ENCODE measurements around the gene HBB.

GRCh38 chr11:5252919-5253265, 26.0 kb upstream of the HBB start:
- TF ChIP-seq, protein P1, sequence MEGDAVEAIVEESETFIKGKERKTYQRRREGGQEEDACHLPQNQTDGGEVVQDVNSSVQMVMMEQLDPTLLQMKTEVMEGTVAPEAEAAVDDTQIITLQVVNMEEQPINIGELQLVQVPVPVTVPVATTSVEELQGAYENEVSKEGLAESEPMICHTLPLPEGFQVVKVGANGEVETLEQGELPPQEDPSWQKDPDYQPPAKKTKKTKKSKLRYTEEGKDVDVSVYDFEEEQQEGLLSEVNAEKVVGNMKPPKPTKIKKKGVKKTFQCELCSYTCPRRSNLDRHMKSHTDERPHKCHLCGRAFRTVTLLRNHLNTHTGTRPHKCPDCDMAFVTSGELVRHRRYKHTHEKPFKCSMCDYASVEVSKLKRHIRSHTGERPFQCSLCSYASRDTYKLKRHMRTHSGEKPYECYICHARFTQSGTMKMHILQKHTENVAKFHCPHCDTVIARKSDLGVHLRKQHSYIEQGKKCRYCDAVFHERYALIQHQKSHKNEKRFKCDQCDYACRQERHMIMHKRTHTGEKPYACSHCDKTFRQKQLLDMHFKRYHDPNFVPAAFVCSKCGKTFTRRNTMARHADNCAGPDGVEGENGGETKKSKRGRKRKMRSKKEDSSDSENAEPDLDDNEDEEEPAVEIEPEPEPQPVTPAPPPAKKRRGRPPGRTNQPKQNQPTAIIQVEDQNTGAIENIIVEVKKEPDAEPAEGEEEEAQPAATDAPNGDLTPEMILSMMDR (IDR thresholded peaks at IDR 0.05; ENCODE audit: low read depth, low read length): no peak
- TF ChIP-seq EZH2phosphoT487 (IDR thresholded peaks at IDR 0.05; ENCODE audit: low read depth): no peak
